Measurements from ENCODE around the gene ZNF467.

Gene ZNF467

GRCh38 chr7:149770728-149771636, 2.4 kb downstream of the ZNF467 start:
- DNase-seq (ENCODE audit: low spot score) = no peak

GRCh38 chr7:149769915-149770314, 3.5 kb downstream of the ZNF467 start:
- no peak for DNase-seq (ENCODE audit: low spot score)

- no peak for DNase-seq (ENCODE audit: low spot score)
Observed at GRCh38 chr7:149768931-149769330, 4.5 kb downstream of the ZNF467 start.

- DNase-seq (ENCODE audit: low spot score) = no peak
Observed at GRCh38 chr7:149767068-149767467, 6.3 kb downstream of the ZNF467 start.

GRCh38 chr7:149766135-149766675, 7.2 kb downstream of the ZNF467 start:
- no peak for DNase-seq (ENCODE audit: low spot score)

GRCh38 chr7:149765399-149766121, 7.8 kb downstream of the ZNF467 start:
- no peak for DNase-seq (ENCODE audit: low spot score)

- no peak for DNase-seq (ENCODE audit: low spot score)
Observed at GRCh38 chr7:149764481-149765398, 8.6 kb downstream of the ZNF467 start.

GRCh38 chr7:149763563-149764240, 9.7 kb downstream of the ZNF467 start:
- DNase-seq (ENCODE audit: low spot score) = no peak

- no peak for DNase-seq (ENCODE audit: low spot score)
Observed at GRCh38 chr7:149762610-149763009, 10.8 kb downstream of the ZNF467 start.

- DNase-seq (ENCODE audit: low spot score) = no peak
Observed at GRCh38 chr7:149762089-149762488, 11.3 kb downstream of the ZNF467 start.

GRCh38 chr7:149761307-149761706, 12.1 kb downstream of the ZNF467 start:
- DNase-seq (ENCODE audit: low spot score) = no peak

GRCh38 chr7:149760538-149760937, 12.8 kb downstream of the ZNF467 start:
- no peak for DNase-seq (ENCODE audit: low spot score)

- DNase-seq (ENCODE audit: low spot score) = no peak
Observed at GRCh38 chr7:149759093-149759860, 14.1 kb downstream of the ZNF467 start.

- DNase-seq (ENCODE audit: low spot score) = no peak
Observed at GRCh38 chr7:149753375-149754233, 19.8 kb downstream of the ZNF467 start.

GRCh38 chr7:149752646-149753045, 20.7 kb downstream of the ZNF467 start:
- DNase-seq (ENCODE audit: low spot score) = no peak

- no peak for DNase-seq (ENCODE audit: low spot score)
Observed at GRCh38 chr7:149751043-149751775, 22.2 kb downstream of the ZNF467 start.

- DNase-seq (ENCODE audit: low spot score) = no peak
Observed at GRCh38 chr7:149750122-149750845, 23.1 kb downstream of the ZNF467 start.
